ENCODE measurements around the gene ANKRD13D. TPM values are rescaled to one million over a fixed set of nuclear protein-coding genes. Genes with fewer than 3 reads are reported as not detected.

Gene ANKRD13D
- total RNA-seq, 2 donors from 2014 or later: 40.7 to 42.8 TPM

DNA sequence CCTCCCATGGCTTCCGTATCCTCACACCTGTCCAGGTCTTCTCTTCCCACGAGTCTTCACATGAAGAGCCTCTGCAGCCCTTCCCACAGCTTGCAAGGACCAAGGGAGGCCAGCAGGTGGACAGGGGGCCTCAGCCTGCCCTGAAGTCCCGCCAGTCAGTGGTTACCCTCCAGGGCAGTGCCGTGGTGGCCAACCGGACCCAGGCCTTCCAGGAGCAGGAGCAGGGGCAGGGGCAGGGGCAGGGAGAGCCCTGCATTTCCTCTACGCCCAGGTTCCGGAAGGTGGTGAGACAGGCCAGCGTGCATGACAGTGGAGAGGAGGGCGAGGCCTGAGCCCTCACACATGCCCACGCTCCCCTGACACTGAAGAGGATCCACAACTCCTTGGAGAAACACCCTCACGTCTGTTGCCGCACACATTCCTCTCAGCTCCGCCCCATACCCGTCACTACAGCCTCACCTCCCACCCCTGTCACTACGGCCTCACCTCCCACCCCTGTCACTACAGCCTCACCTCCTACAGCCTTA is 22.5 kb downstream of the ANKRD13D start:
- no peak for DNase-seq (ENCODE audit: low spot score)
- intact Hi-C loops (cut with DNase I): no loop called here

GRCh38 chr11:67312187-67313021 is 23.3 kb downstream of the ANKRD13D start:
- peak; percentile 81 for DNase-seq (ENCODE audit: low spot score)
- intact Hi-C loops (cut with DNase I): no loop called here

DNA sequence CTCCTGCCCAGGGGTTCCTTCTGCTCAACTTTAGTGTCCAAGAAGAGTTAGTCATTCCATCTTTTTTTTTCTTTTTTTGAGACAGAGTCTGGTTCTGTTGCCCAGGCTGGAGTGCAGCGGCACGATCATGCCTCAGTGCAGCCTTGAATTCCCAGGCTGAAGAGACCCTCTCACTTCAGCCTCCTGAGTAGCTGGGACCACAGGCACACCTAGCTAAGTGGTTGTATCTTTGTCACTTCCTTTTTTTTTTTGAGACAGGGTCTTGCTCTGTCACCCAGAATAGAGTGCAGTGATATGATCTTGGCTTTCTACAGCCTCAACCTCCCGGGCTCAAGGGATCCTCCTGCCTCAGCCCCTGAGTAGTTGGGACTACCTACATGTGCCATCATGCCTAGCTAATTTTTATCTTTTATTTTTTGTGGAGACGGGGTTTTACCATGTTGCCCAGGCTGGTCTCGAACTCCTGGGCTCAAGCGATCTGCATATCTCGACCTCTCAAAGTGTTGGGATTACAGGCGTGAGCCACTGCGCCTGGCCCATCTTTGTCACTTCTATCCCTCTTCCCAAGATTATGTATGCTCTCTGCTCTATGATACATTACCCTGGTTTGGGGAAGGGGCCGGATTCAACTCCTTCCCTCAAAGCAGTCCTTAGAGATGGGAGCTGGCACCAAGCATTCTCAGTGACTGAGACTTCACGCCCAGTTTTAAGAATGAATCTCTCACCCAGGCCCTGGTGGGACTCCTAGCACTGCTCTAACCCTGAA is 24.2 kb downstream of the ANKRD13D start:
- DNase-seq (ENCODE audit: low spot score): peak; percentile 31
- intact Hi-C loops (cut with DNase I): no loop called here

GRCh38 chr11:67314218-67314617 is 25.1 kb downstream of the ANKRD13D start:
- DNase-seq (ENCODE audit: low spot score): peak; percentile 64
- intact Hi-C loops (cut with DNase I): no loop called here

DNA sequence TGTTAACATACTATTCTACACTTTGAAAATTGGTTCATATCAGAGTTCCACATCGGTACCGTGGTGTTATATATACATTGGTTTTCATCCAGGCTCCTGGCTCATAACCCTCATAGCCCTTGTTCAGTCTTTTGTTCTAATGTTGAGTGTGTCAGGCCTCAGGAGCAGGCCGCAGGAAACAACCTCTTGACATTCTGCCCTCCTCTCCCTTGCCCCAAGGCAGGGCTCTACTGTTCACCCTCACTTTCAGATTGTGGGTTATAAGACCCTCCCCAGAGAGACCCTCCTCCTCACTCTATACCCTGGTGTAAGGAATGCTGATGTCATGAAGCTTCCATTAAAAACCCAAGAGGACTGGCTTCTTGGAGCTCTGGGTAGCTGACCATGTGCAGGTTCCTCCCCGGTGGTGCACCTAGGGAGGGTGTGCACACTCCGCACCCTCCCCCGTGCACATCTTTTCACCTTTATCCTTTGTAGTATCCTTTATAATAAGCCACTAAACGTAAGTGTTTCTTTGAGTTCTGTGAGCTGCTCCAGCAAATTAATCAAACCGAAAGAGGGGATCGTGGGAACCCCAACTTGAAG is 26.3 kb downstream of the ANKRD13D start:
- intact Hi-C loops (cut with DNase I): loop anchor here in 1 of 2 donors (5.0 kb wide), 1 partner anchor 233 kb away; no protein-coding TSS in a partner anchor
- DNase-seq (ENCODE audit: low spot score): peak; percentile 22

- DNase-seq (ENCODE audit: low spot score): no peak
- intact Hi-C loops (cut with DNase I): loop anchor here (2.0 to 5.0 kb wide), 2 partner anchors 54 to 235 kb away; no protein-coding TSS in a partner anchor
These were observed 27.7 kb downstream of the ANKRD13D start for GRCh38 chr11:67316882-67317204.

- DNase-seq (ENCODE audit: low spot score): peak; percentile 99
- intact Hi-C loops (cut with DNase I): loop anchor here (2.0 to 5.0 kb wide), 2 partner anchors 55 to 235 kb away; no protein-coding TSS in a partner anchor
These were observed 28.2 kb downstream of the ANKRD13D start for GRCh38 chr11:67317205-67317887.

DNA sequence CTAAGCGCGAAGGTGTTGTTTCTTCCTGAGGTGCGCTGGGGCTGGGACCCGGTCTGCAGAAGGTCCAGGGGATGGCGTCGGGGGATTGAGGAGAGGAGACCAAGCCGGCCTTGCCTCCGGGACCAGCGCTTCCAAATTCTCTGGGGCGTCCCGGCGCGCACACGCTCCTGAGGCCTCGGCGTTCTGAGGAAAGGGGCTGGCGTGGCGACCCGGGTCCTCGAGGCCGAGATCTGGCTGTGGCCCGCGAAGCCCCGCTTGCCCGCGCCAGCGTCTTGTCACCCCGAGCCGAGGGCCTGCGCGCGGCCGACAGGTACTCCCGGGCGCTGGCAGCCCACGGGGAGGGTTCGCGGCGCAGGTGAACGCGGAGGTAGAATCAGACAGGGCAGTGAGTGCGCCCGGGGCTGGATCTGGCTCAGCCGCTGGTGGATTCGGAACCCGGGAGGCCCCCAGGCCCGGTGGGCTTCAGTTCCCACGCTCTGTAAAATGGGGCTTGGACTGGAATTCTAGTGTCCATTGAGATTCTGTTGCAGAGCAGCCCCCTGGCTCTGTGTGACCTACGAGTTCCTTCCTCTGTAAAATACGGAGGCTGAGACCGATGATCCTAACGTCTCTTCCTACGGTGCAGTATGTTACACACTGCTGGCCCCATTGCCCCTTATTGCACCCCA is 28.9 kb downstream of the ANKRD13D start:
- DNase-seq (ENCODE audit: low spot score): peak; percentile 87
- intact Hi-C loops (cut with DNase I): loop anchor here (2.0 to 5.0 kb wide), 3 partner anchors 53 to 236 kb away; no protein-coding TSS in a partner anchor

- intact Hi-C loops (cut with DNase I): loop anchor here in 1 of 2 donors (2.0 to 5.0 kb wide), 2 partner anchors 54 to 237 kb away; no protein-coding TSS in a partner anchor
- DNase-seq (ENCODE audit: low spot score): peak; percentile 65
These were observed 29.8 kb downstream of the ANKRD13D start for GRCh38 chr11:67318876-67319275.

DNA sequence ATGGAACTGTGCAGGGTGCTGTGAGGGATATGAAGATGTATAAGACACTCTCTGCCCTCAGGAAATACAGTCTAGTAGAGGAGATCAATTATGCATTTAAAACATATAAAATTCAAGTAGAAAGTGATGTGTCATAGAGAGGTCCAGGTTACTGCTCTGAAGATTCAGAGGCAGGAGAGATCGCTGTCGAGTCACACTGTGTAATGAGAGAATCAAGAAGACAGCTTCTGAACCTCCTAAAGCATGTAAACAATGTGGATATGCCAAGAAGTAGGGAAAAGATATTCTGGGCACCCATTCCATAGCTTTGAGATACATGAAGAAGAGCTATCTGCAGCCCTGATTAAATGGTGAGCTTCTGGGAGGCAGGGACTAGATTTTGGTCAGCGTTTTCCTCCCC is 30.9 kb downstream of the ANKRD13D start:
- intact Hi-C loops (cut with DNase I): no loop called here
- no peak for DNase-seq (ENCODE audit: low spot score)

DNA sequence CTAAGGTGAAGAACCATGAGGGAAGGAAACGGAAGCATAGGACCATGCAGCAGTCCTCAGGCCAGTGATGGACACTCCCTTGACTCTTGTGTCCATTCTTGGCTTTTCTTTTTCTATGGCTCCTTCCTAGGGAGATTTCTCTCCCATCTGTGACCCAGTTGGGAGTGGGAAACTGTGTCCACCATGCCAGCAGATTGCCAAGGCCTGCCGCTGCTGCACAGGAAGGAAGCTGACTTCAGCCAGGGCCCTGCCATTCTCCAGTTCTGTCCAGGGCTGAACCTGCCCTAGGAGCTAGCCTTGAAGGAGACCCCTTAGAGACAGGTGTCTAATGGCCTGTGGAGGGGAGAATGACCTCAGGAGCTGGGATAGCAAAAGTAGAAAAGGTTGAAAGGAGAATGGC is 31.6 kb downstream of the ANKRD13D start:
- intact Hi-C loops (cut with DNase I): no loop called here
- peak; percentile 50 for DNase-seq (ENCODE audit: low spot score)

GRCh38 chr11:67321313-67321871 is 32.3 kb downstream of the ANKRD13D start:
- intact Hi-C loops (cut with DNase I): no loop called here

GRCh38 chr11:67322049-67322448 is 32.9 kb downstream of the ANKRD13D start:
- intact Hi-C loops (cut with DNase I): no loop called here
- DNase-seq (ENCODE audit: low spot score): peak; percentile 25

More at GRCh38 chr11:67321313-67321871, 32.3 kb downstream of the ANKRD13D start:
- DNase-seq (ENCODE audit: low spot score): peak; percentile 40

- DNase-seq (ENCODE audit: low spot score): peak; percentile 5
- intact Hi-C loops (cut with DNase I): no loop called here
These were observed 34.4 kb downstream of the ANKRD13D start for GRCh38 chr11:67323526-67323925.

DNA sequence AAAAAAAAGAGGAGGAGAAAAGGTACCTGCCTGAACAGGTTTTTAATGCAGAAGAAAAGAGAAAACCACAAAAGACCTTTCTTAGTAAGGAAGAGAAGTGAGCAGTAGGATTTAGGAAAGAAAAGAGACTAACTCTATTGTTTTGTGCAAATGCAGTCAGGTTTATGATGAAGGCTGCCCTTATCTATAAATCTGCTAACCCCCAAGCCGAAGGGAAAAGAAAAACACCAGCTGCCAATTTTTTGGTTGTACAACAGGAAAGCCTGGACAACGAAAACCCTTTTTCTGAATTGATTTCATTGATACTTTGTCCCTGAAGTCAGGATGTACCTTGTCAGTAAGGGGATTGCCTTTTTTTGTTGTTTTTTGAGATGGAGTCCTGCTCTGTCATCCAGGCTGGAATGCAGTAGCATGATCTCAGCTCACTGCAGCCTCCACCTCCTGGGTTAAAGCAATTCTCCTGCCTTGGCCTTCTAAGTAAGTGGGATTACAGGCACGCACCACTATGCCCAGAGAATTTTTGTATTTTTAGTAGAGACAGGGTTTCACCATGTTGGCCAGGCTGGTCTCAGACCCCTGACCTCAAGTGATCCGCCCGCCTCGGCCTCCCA is 43.1 kb downstream of the ANKRD13D start:
- intact Hi-C loops (cut with DNase I): no loop called here

DNA sequence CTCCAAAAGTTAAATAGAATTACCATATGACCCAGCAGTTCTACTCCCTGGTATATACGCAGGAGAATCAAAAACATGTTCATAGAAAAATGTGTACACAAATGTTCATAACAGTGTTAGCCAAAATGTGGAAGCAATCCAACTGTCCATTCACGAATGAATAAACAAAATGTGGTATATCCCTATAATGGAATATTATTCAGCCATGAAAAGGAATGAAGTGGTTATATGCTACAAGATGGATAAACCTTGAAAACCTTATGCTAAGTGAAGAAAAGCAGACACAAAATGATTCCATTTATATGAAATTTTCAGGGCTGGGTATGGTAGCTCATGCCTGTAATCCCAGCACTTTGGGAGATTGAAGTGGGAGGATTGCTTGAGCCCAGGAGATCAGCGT is 48.2 kb downstream of the ANKRD13D start:
- intact Hi-C loops (cut with DNase I): no loop called here
- DNase-seq (ENCODE audit: low spot score): no peak

More for the DNA sequence above, 43.1 kb downstream of the ANKRD13D start:
- peak; percentile 8 for DNase-seq (ENCODE audit: low spot score)

- intact Hi-C loops (cut with DNase I): no loop called here
- DNase-seq (ENCODE audit: low spot score): peak; percentile 58
These were observed 55.2 kb downstream of the ANKRD13D start for GRCh38 chr11:67344264-67344663.
